Peyer's patch (tissue), 4 donors: ENCODE results near the gene SNRPD2. TPM values are rescaled to one million over a fixed set of nuclear protein-coding genes. Genes with fewer than 3 reads are reported as not detected.

Source experiments
- DNase-seq, 3 donors: peaks; one replicate each; pipeline ENCODE4 v3.0.0-alpha.2; 2017 to 2019
- H3K27ac ChIP-seq, 4 donors: fragments of 200-600 bp; sonication (generic); one replicate each; pipeline ENCODE4 v1.5.1; 2016 to 2019
- H3K27me3 ChIP-seq, 2 donors: fragments of 200-600 bp; sonication (generic); one replicate each; pipeline ENCODE4 v1.5.1; 2019
- H3K36me3 ChIP-seq, 3 donors: fragments of 200-600 bp; sonication (generic); one replicate each; pipeline ENCODE4 v1.5.1; 2016 to 2019
- H3K4me1 ChIP-seq, 4 donors: fragments of 200-600 bp; sonication (generic); one replicate each; pipeline ENCODE4 v1.5.1; 2016 to 2019
- H3K4me3 ChIP-seq, 4 donors: fragments of 200-600 bp; sonication (generic); 1 replicate in 3 of 4; 2 replicates in 1 of 4; pipeline ENCODE4 v1.5.1; 2016 to 2019; ENCODE audit warnings: mild to moderate bottlenecking in 1 of 4
- H3K9me3 ChIP-seq, 4 donors: fragments of 200-600 bp; sonication (generic); one replicate each; pipeline ENCODE4 v1.5.1; 2016 to 2019; ENCODE audit warnings: mild to moderate bottlenecking in 1 of 4
- POLR2A ChIP-seq, 2 donors: fragments of 450-650 bp; IDR thresholded peaks; one replicate each; pipeline ENCODE4 v1.5.1; 2017; ENCODE audit warnings: antibody characterized with exemption in 2 of 2, mild to moderate bottlenecking in 2 of 2, moderate library complexity in 2 of 2
- total RNA-seq, 4 donors: library from RNA; depleted of rRNA; stranded (reverse); fragments of >200 nt; gene quantifications; one replicate each; pipeline ENCODE4 v1.1.0, GENCODE V29; 2016
- TF ChIP-seq, protein P1 (sequence below), 6 experiments: fragments of 450-650 bp in 4 of 6; fragments of 200-600 bp in 2 of 6; sonication (generic) in 1 of 6; IDR thresholded peaks; one replicate each; pipeline ENCODE4 v1.5.1; 2017 to 2019; ENCODE audit warnings: antibody characterized with exemption in 6 of 6, mild to moderate bottlenecking in 3 of 6, moderate library complexity in 1 of 6

SNRPD2 gene
- total RNA-seq, 4 donors from 2014 or later: 47.3 to 86.2 (median 67.3) TPM

DNA sequence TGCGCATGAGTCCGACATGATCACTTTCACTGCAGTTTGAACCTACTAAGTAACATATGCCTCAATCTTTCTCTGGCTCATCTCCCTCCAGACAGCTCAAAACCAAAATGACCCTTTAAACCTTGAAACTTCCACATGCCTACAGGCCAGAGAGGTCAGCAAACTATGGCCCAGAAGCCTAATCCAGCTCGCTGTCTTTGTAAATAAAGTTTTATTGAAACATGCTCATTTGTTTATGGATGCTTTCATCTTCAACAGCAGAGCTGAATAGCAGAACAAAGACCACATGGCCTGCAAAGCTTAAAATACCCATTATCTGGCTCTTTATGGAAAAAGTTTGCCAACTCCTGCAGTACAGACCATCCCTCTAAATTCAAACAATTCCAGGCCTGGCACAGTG is 23.4 kb upstream of the SNRPD2 start:
- H3K27me3 ChIP-seq: no peaks in the 10 kb centered on the region
- peaks cover 0 to 16% (median 3%) of the 10 kb centered on the region in 4 donors for H3K4me1 ChIP-seq
- no peak for DNase-seq
- peaks cover 0 to 23% (median 0%) of the 10 kb centered on the region in 3 donors for H3K36me3 ChIP-seq
- no peak overlapping the region for H3K27ac ChIP-seq
- no peak overlapping the region for H3K4me3 ChIP-seq
- TF ChIP-seq, protein P1, sequence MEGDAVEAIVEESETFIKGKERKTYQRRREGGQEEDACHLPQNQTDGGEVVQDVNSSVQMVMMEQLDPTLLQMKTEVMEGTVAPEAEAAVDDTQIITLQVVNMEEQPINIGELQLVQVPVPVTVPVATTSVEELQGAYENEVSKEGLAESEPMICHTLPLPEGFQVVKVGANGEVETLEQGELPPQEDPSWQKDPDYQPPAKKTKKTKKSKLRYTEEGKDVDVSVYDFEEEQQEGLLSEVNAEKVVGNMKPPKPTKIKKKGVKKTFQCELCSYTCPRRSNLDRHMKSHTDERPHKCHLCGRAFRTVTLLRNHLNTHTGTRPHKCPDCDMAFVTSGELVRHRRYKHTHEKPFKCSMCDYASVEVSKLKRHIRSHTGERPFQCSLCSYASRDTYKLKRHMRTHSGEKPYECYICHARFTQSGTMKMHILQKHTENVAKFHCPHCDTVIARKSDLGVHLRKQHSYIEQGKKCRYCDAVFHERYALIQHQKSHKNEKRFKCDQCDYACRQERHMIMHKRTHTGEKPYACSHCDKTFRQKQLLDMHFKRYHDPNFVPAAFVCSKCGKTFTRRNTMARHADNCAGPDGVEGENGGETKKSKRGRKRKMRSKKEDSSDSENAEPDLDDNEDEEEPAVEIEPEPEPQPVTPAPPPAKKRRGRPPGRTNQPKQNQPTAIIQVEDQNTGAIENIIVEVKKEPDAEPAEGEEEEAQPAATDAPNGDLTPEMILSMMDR (IDR thresholded peaks at IDR 0.05): no peak
- no peak for TF ChIP-seq POLR2A (IDR thresholded peaks at IDR 0.05)
- H3K9me3 ChIP-seq: no peaks in the 10 kb centered on the region

GRCh38 chr19:45713141-45713540 is 21.4 kb upstream of the SNRPD2 start:
- Histone ChIP-seq H3K27ac (no peak overlapping the region), H3K4me1 (peaks cover 0 to 11% (median 3%) of the 10 kb centered on the region in 4 donors), H3K9me3 (no peaks in the 10 kb centered on the region), H3K4me3 (no peak overlapping the region), H3K27me3 (no peaks in the 10 kb centered on the region), H3K36me3 (peaks cover 0 to 23% (median 0%) of the 10 kb centered on the region in 3 donors)
- TF ChIP-seq, protein P1 (IDR thresholded peaks at IDR 0.05): no peak
- TF ChIP-seq POLR2A (IDR thresholded peaks at IDR 0.05): no peak
- no peak for DNase-seq

DNA sequence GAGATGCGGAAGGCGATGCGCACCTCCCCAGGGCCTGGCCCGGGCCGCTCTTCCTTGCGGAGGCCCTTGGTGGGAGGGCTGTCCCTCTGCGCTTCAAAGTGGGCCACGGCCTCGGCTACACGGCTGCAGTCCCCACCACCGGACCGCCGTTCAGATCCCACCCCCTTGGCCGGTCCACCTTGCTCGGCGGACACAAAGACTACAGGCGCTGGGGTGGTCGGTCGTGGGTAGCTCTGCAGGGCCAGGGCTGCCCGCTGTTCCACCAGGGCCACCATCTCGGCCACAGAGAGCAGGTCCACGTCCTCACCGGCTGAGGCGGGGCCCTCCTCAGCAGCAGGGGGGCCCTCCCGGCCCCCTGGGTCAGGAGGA is 20.9 kb upstream of the SNRPD2 start:
- no peak for DNase-seq
- H3K9me3 ChIP-seq: no peaks in the 10 kb centered on the region
- H3K4me3 ChIP-seq: no peak overlapping the region
- TF ChIP-seq, protein P1 (IDR thresholded peaks at IDR 0.05): no peak
- TF ChIP-seq POLR2A (IDR thresholded peaks at IDR 0.05): no peak
- peaks cover 0 to 23% (median 0%) of the 10 kb centered on the region in 3 donors for H3K36me3 ChIP-seq
- peaks cover 0 to 8% (median 3%) of the 10 kb centered on the region in 4 donors for H3K4me1 ChIP-seq
- H3K27me3 ChIP-seq: no peaks in the 10 kb centered on the region
- H3K27ac ChIP-seq: no peak overlapping the region

GRCh38 chr19:45711851-45712698 is 20.3 kb upstream of the SNRPD2 start:
- TF ChIP-seq POLR2A (IDR thresholded peaks at IDR 0.05): no peak
- TF ChIP-seq, protein P1 (IDR thresholded peaks at IDR 0.05): no peak
- Histone ChIP-seq H3K27ac (no peak overlapping the region), H3K36me3 (peaks cover 0 to 23% (median 0%) of the 10 kb centered on the region in 3 donors), H3K9me3 (no peaks in the 10 kb centered on the region), H3K4me3 (no peak overlapping the region), H3K4me1 (peaks cover 0 to 8% (median 3%) of the 10 kb centered on the region in 4 donors), H3K27me3 (no peaks in the 10 kb centered on the region)
- DNase-seq: no peak

DNA sequence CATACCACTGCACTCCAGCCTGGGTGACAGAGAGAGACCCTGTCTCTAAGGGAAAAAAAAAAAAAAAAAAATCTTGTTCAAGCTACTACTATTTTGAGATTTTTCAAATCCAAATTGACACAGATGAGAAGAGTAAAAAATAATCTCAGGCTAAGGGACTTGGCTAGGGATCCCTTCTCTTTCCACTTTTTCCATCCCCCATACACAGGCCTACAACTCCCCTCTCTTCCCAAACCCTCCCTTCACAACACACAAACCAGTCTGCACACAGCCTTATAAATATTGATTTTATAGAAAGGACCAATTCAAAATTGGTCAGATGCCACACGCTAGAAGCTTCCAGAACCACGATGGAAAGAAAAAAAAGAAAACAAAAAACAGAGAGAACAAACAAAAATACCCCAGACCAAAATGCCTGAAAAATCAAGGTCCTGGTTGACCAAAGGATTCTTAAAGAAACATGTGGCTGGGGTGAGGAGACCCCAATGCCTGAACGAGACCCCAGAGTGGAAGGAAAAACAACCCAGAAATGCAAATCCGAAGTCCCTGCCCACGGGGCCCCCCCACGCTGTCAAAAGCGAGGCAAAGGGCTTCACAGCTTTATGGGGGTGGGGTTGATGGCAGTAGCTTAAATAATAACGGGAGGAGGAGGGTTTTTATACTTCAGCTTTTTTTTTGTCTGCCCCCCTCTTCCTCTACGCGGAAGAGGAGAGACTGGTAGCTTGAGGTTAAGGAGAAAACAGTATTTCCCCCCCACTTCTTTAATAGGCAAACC is 18.8 kb upstream of the SNRPD2 start:
- no peak for DNase-seq
- no peaks in the 10 kb centered on the region for H3K27me3 ChIP-seq
- H3K27ac ChIP-seq: no peak overlapping the region

More for the DNA sequence above, 18.8 kb upstream of the SNRPD2 start:
- Histone ChIP-seq H3K4me1 (no peaks in the 10 kb centered on the region), H3K9me3 (no peaks in the 10 kb centered on the region), H3K4me3 (no peak overlapping the region), H3K36me3 (peaks cover 0 to 23% (median 0%) of the 10 kb centered on the region in 3 donors)
- TF ChIP-seq, protein P1 (IDR thresholded peaks at IDR 0.05): no peak
- no peak for TF ChIP-seq POLR2A (IDR thresholded peaks at IDR 0.05)
